DND-41 (cell line): ENCODE results near the gene DOK6.

Experiments used
- ATAC-seq: fragments of 200-7000 bp; cut with Tn5 transposase; 3 replicates; pipeline ENCODE4 v1.9.1; 2021; ENCODE audit warnings: low read depth; ENCODE audit not compliant: insufficient read depth
- DNase-seq: peaks from one replicate; pipeline ENCODE4 v3.0.0-alpha.2; 2020
- H2AFZ ChIP-seq: 2 replicates; pipeline ENCODE4 v1.6.0; 2012; ENCODE audit warnings: low read depth, low read length
- H3K27ac ChIP-seq: 2 replicates; pipeline ENCODE4 v1.5.1; 2012; ENCODE audit warnings: low read length, inconsistent platforms
- H3K27me3 ChIP-seq: fragments of 200-600 bp; sonication (generic); 2 replicates; pipeline ENCODE4 v1.6.0; 2012; ENCODE audit warnings: low read length, mild to moderate bottlenecking, inconsistent platforms; ENCODE audit not compliant: insufficient read depth, poor library complexity
- H3K36me3 ChIP-seq: 2 replicates; pipeline ENCODE4 v1.5.1; 2012; ENCODE audit warnings: low read length, inconsistent platforms; ENCODE audit not compliant: insufficient read depth
- H3K4me1 ChIP-seq: 2 replicates; pipeline ENCODE4 v1.5.1; 2012; ENCODE audit warnings: mild to moderate bottlenecking, low read length; ENCODE audit not compliant: insufficient read depth
- H3K4me2 ChIP-seq: 2 replicates; pipeline ENCODE4 v1.6.0; 2012; ENCODE audit warnings: mild to moderate bottlenecking, moderate library complexity, low read length, inconsistent platforms; ENCODE audit not compliant: insufficient read depth
- H3K4me3 ChIP-seq, 2 experiments: fragments of 200-600 bp in 1 of 2; shearing (Covaris generic) in 1 of 2; 2 replicates each; pipeline ENCODE4 v1.5.1; 2012 to 2016; ENCODE audit warnings: inconsistent platforms in 2 of 2, low read length in 2 of 2, mild to moderate bottlenecking in 2 of 2, low read depth in 1 of 2, moderate library complexity in 1 of 2
- H3K79me2 ChIP-seq: 2 replicates; pipeline ENCODE4 v1.6.0; 2012; ENCODE audit warnings: low read length, inconsistent platforms; ENCODE audit not compliant: insufficient read depth
- H3K9ac ChIP-seq: 2 replicates; pipeline ENCODE4 v1.6.0; 2012; ENCODE audit warnings: low read depth, mild to moderate bottlenecking, inconsistent platforms, low read length, moderate library complexity
- H3K9me3 ChIP-seq: 2 replicates; pipeline ENCODE4 v1.5.1; 2012; ENCODE audit warnings: low read length, moderate library complexity, mild to moderate bottlenecking, inconsistent platforms; ENCODE audit not compliant: insufficient read depth, severe bottlenecking
- H4K20me1 ChIP-seq: 2 replicates; pipeline ENCODE4 v1.6.0; 2012; ENCODE audit warnings: low read length; ENCODE audit not compliant: insufficient read depth
- EZH2 ChIP-seq: IDR thresholded peaks from 3 replicates; pipeline ENCODE4 v1.6.1; 2012; ENCODE audit warnings: borderline replicate concordance, low read depth, mild to moderate bottlenecking, moderate library complexity, low read length, inconsistent platforms; ENCODE audit not compliant: severe bottlenecking
- TF ChIP-seq, protein P1 (sequence below): IDR thresholded peaks from 2 replicates; pipeline ENCODE4 v1.5.1; 2012; ENCODE audit warnings: borderline replicate concordance, low read length, moderate library complexity, mild to moderate bottlenecking; ENCODE audit not compliant: poor library complexity, severe bottlenecking; ENCODE audit errors: extremely low read depth

Gene DOK6

DNA sequence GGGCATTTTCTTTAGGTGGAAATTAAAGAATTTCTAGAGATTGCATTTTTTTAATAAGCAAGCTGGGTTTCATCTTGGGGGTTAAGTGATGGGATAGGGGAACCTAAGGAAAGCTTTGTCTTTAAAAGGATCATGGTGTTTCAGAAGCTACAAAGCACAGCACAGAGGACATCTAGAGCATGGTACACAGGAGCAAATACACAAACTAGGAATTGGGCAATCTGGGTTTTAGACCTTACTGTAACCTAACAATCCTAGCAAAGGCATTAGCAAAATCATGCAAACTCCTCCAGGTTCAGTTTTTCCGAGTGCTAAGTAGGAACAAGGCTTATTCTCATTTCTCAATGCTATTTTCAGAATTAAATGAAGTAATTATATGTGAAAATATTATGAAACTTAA is 412.9 kb downstream of the DOK6 start:
- Histone ChIP-seq H2AFZ (no peak overlapping the region), H3K9me3 (no peaks in the 10 kb centered on the region), H3K4me2 (no peak overlapping the region), H3K9ac (no peak overlapping the region), H3K79me2 (no peaks in the 10 kb centered on the region), H3K27me3 (no peaks in the 10 kb centered on the region), H3K4me1 (no peaks in the 10 kb centered on the region), H4K20me1 (no peaks in the 10 kb centered on the region), H3K27ac (no peak overlapping the region), H3K36me3 (no peaks in the 10 kb centered on the region), H3K4me3 (no peak overlapping the region)
- TF ChIP-seq, protein P1, sequence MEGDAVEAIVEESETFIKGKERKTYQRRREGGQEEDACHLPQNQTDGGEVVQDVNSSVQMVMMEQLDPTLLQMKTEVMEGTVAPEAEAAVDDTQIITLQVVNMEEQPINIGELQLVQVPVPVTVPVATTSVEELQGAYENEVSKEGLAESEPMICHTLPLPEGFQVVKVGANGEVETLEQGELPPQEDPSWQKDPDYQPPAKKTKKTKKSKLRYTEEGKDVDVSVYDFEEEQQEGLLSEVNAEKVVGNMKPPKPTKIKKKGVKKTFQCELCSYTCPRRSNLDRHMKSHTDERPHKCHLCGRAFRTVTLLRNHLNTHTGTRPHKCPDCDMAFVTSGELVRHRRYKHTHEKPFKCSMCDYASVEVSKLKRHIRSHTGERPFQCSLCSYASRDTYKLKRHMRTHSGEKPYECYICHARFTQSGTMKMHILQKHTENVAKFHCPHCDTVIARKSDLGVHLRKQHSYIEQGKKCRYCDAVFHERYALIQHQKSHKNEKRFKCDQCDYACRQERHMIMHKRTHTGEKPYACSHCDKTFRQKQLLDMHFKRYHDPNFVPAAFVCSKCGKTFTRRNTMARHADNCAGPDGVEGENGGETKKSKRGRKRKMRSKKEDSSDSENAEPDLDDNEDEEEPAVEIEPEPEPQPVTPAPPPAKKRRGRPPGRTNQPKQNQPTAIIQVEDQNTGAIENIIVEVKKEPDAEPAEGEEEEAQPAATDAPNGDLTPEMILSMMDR = no peak
- TF ChIP-seq EZH2 = no peak
- ATAC-seq (no peak), DNase-seq (no peak)

GRCh38 chr18:69814861-69815385 is 414.2 kb downstream of the DOK6 start:
- Histone ChIP-seq H3K79me2 (no peaks in the 10 kb centered on the region), H3K27me3 (no peaks in the 10 kb centered on the region), H4K20me1 (no peaks in the 10 kb centered on the region), H3K4me1 (no peaks in the 10 kb centered on the region), H3K9me3 (no peaks in the 10 kb centered on the region), H3K9ac (no peak overlapping the region), H3K4me2 (no peak overlapping the region), H2AFZ (no peak overlapping the region), H3K36me3 (no peaks in the 10 kb centered on the region), H3K4me3 (no peak overlapping the region), H3K27ac (no peak overlapping the region)
- ATAC-seq (no peak), DNase-seq (no peak)
- TF ChIP-seq EZH2 = no peak
- TF ChIP-seq, protein P1 = no peak

GRCh38 chr18:69817335-69817940 is 416.8 kb downstream of the DOK6 start:
- TF ChIP-seq EZH2 = no peak
- TF ChIP-seq, protein P1 = no peak
- no peak overlapping the region for H3K4me3 ChIP-seq
- H3K27ac ChIP-seq = no peak overlapping the region
- no peak overlapping the region for H3K9ac ChIP-seq
- DNase-seq (no peak), ATAC-seq (no peak)
- no peak overlapping the region for H3K4me2 ChIP-seq
- no peaks in the 10 kb centered on the region for H3K9me3 ChIP-seq
- no peaks in the 10 kb centered on the region for H3K36me3 ChIP-seq
- no peaks in the 10 kb centered on the region for H3K4me1 ChIP-seq
- H3K27me3 ChIP-seq = no peaks in the 10 kb centered on the region
- no peaks in the 10 kb centered on the region for H4K20me1 ChIP-seq
- no peak overlapping the region for H2AFZ ChIP-seq
- no peaks in the 10 kb centered on the region for H3K79me2 ChIP-seq

DNA sequence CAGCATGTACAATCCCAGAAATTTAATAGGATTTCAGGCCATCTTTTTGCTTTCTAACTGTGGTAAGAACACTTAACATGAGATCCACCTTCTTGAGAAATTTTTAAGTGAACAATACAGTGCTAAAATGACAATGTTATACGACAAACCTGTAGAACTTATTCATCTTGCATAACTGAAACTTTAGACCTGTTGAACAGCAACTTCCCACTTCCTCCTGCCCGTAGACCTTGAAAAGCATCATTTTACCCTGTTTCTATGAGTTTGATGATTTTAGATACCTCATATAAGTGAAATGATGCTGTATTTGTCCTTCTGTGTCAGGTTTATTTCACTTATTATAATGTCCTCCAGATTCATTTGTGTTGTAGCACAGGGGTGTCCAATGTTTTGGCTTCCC is 418.8 kb downstream of the DOK6 start:
- no peak for ATAC-seq
- H3K36me3 ChIP-seq = no peaks in the 10 kb centered on the region
- H3K27me3 ChIP-seq = no peaks in the 10 kb centered on the region
- H3K9ac ChIP-seq = no peak overlapping the region
- no peak overlapping the region for H3K4me2 ChIP-seq
- H3K79me2 ChIP-seq = no peaks in the 10 kb centered on the region
- H3K4me3 ChIP-seq = no peak overlapping the region
- H3K27ac ChIP-seq = no peak overlapping the region
- no peaks in the 10 kb centered on the region for H3K4me1 ChIP-seq
- no peaks in the 10 kb centered on the region for H4K20me1 ChIP-seq
- no peak for DNase-seq
- no peaks in the 10 kb centered on the region for H3K9me3 ChIP-seq
- H2AFZ ChIP-seq = no peak overlapping the region
- TF ChIP-seq, protein P1 = no peak
- TF ChIP-seq EZH2 = no peak
